Activated CD4-positive, alpha-beta T cell treated with anti-CD3 and anti-CD28 coated beads, Interleukin-10, Interleukin-2, amounts not matched to agents 100 ng/mL and 50 ng/mL, durations not matched to agents 16 hours and 8 hours (primary cell): ENCODE data around the gene ATP13A3.
A peak's percentile ranks its signal among the peaks of the same experiment; 100 is the strongest.
"Not testable (repeated sequence)": the region's sequence is repeated elsewhere in the genome, so short reads cannot be mapped to it uniquely, and the experiment has no call there.

Experiments used
- DNase-seq: peaks from one replicate; pipeline ENCODE4 v3.0.0-alpha.2; 2020

ATP13A3 gene

DNA sequence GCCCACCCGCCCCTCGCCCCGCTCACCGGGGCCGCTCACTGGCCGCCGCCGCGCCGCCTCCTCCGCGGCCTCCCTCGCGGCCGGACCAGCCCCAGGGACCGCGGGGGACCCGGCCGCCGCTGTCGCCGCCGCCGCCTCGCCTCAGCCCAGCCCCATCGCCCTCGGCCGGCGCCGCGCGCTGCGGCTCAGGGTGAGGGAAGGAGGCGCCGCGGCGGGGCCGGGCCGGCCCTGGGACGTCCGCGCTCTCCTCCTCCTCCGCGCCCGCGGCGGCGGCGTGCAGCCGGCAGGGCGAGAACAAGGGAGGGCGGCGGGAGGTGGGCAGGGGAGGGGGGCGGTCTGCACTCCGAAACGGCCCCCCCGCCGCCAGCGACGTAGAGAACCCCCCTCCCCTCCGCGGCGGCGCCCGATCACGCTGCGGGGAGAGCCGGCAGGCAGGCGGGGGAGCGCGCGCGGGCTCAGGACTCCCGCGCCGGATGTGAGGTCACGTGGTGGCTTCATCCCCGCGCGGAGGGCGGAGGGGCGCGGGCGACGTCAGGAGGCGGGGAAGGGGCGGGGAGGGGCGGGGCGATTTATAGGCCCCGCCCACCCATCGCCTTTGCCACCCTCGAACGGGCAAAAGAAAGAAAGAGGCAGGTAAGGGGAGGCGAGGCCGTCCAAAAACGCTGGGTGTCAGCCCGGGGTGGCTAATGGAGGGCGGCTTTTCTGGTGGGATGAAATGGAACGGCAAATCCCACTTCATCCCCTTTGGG is at the start of gene ATP13A3:
Gene ATP13A3 (minus strand): TSS at position 463 of the 749 bp plus-strand sequence. CDS start 24,812 bp downstream, outside the sequence.
- peak; percentile 94 for DNase-seq

DNA sequence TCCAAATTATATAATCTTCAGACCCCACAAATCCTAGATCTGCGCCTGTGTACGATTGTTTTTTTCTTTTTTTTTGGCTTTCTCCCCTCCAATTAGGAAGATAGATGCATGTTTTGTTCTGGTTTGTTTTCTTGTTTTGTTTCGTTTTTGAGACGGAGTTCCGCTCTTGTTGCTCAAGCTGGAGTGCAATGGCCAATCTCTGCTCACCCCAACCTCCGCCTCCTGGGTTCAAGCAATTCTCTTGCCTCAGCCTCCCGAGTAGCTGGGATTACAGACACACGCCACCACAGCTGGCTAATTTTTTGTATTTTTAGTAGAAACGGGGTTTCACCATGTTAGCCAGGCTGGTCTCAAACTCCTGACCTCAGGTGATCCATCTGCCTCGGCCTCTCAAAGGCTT is 48.4 kb upstream of the ATP13A3 start:
- DNase-seq, result not testable (repeated sequence)

DNA sequence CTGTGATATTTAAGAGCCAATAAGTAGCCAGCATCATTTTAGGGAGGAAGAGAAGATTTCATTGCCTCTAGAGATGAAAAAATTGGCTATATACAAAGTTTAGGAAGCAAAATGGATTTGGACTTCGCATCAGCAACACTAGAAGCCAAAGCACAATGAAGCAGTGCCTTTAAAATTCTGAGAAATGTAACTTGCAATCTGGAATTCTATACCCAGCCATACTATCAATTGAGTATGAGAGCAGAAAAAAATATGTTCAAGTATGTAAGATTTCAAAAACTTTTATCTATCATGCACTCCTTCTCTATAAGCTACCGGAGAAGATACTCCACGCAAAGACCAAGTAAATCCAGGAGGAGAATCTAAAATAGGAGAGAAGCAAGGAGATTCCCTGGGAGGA is 47.4 kb upstream of the ATP13A3 start:
- DNase-seq, result no peak

DNA sequence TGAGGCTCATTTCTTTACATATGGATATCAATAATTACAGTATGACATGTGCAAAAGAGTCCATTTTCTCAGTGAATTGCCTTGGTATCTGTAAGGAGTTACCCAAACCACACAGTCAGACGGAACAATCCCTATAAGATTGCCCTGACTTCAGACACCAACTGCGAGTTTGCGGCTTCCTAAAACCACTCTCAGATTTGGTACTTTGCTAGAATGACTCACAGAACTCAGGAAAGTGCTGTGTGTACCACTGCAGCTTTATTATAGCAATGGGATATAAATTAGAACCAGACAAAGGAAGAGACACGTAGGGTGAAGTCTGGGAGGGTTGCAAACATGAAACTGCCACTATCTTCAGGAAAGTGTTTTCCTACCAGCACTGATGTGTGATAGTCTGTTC is 45.8 kb upstream of the ATP13A3 start:
- peak; percentile 12 for DNase-seq

DNA sequence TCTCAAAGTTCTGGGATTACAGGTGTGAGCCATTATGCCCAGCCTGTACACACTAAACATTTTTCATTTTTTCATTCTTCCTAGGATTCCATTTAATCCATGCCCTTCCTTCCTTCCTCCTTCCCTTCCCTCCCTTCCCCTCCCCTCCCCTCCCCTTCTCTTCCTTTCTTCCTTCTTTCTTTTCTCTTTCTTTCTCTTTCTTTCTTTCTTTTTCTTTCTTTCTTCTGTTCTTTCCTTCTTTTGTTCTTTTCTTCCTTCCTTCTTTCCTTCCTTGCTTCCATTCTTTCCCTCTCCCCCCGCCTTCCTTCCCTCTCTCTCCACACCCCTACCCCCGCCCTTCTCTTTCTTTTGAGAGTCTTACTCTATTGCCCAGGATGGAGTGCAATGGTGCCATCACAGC is 40.9 kb upstream of the ATP13A3 start:
- DNase-seq, result no peak

DNA sequence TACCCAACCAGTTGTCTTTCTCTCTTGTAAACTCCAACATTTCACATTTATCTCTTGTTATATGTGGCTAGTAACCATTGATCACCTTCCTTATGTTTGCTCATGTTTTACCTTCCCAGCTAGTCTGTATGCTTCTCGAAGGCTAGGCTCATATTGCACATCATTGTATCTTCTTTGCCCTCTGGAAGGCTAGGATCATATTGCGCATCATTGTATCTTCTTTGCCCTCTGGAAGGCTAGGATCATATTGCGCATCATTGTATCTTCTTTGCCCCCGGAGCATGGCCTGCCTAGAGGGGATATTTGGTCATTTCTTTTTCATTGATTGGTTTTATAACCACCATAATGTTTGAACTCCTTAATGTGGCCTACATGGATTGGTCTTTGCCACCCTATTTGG is 39.4 kb upstream of the ATP13A3 start:
- no peak for DNase-seq

DNA sequence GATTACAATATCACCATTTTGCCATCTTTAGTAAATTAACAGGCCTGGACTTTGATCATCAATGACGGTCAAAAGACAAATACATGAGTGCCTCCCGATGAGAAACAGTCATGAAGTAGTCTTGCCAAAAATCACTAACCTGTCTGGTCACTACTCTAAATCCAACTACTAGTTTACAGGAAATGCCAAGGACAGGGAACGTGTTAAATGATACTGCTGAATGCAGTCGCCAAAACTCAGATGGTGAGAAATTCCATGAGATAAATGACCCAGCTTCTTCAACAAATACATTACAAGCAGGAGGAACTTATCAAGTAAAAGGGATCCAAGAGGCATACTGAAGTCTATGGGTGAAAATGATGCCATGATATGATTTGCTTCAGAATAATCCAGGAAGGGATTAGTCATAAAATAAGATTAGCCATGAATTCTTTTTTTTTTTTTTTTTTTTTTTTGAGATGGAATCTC is 35.8 kb upstream of the ATP13A3 start:
- no peak for DNase-seq

DNA sequence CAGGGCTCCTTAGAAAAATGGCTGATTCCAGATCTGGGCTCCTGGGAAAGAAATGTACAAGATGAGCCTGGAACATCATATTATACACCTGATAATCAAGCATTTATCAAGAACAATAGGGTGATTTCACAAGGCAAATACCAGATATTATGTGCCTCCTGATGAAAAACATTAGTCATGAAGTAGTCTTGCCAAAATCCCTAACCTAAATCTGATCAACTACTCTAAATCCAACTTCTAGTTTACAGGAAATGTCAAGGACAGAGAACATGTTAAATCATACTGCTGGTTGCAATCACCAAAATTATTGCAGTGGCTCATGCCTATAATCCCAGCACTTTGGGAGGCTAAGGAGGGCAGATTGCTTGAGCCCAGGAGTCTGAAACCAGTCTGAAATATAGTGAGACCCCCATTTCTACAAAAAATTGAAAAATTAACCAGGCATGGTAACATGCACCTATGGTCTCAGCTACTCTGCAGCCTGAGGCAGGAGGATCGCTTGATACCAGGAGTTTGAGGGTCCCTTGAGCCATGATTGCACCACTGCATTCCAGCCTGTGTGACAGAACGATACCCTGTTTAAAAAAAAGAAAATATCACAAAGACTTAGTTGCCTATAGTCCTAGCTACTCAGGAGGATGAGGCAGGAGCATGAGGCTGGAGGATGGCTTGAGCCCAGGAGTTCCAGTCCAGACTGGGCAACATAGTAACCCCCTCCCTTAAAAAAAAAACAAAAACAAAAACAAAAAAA is 34.9 kb upstream of the ATP13A3 start:
- DNase-seq, result no peak

DNA sequence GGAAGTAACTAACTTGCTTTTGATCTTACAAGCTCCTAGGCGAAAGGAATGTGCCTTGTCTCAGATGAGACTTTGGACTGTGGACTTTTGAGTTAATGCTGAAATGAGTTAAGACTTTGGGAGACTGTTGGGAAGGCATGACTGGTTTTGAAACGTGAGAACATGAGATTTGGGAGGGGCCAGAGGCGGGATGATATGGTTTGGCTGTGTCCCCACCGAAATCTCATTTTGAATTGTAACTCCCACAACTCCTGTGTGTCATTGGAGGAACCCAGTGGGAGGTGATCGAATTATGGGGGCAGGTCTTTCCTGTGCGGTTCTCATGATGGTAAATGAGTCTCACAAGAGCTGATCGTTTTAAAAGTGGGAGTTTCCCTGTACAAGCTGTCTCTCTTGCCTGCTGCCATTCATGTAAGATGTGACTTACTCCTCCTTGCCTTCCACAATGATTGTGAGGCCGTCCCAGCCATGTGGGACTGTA is 33.9 kb upstream of the ATP13A3 start:
- DNase-seq, result peak; percentile 92

DNA sequence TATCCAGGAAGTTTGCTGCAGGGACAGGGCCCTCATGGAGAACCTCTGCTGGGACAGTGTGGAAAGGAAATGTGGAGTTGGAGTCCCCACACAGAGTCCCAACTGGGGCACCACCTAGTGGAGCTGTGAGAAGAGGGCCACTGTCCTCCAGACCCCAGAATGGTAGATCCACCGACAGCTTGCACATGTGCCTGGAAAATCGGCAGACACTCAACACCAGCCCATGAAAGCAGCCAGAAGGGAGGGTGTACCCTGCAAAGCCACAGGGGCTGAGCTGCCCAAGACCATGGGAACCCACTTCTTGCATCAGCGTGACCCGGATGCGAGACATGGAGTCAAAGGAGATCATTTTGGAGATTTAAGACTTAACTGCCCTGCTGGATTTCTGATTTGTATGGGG is 33.4 kb upstream of the ATP13A3 start:
- not testable (repeated sequence) for DNase-seq

DNA sequence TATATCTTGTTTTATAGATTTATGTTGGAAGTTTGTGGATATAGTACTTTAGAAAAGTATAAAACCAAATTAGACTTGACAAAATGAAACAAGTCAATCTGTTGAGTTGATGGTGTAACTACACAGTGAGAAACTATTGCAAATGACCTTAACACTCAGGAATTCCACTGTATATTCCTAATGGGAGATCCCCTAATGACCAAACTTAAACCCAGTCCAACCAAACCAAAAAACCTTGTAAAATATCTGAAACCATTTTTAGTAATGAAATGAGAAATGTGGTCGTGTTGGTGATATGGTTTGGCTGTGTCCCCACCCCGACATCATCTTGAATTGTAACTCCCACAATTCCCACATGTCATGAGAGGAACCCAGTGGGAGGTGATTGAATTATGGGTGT is 31.9 kb upstream of the ATP13A3 start:
- peak; percentile 7 for DNase-seq

DNA sequence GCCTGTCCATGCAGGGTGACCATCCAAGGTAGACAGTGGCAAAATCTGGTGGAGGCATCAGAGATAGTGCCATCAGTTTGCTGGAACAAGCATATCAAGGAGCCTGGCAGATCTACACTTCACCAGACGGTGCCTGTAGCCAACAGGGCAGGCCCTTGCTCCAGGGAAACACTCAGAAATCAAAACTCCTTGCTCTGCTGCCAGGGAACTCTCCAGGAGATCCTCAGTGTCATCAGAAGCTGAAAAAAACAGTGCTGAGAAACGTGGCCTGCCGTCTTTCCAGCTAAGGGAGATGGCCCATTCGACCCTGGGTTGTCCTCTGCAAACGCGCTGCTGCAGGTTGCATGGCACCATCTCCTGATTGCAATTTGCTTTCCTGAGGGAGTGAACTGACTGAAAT is 30.5 kb upstream of the ATP13A3 start:
- no peak for DNase-seq

DNA sequence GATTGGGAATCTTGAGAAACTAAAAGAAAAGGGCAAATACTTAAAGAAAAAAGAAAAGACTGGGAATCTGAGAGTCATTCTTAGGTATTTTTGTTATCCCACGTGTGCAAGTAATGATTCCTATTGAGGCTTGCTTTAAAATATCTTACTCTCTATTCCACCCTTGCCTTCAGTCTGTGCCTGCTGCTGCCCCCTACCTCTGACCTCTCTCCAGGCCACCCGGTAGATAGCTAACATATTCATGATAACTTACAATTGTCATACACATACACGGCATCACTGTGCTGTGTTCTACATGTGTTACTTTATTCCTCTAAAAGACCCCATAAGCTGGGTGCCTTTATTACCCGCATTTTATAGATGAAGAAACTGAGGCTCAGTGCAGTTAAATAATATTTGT is 27.8 kb upstream of the ATP13A3 start:
- DNase-seq, result no peak

DNA sequence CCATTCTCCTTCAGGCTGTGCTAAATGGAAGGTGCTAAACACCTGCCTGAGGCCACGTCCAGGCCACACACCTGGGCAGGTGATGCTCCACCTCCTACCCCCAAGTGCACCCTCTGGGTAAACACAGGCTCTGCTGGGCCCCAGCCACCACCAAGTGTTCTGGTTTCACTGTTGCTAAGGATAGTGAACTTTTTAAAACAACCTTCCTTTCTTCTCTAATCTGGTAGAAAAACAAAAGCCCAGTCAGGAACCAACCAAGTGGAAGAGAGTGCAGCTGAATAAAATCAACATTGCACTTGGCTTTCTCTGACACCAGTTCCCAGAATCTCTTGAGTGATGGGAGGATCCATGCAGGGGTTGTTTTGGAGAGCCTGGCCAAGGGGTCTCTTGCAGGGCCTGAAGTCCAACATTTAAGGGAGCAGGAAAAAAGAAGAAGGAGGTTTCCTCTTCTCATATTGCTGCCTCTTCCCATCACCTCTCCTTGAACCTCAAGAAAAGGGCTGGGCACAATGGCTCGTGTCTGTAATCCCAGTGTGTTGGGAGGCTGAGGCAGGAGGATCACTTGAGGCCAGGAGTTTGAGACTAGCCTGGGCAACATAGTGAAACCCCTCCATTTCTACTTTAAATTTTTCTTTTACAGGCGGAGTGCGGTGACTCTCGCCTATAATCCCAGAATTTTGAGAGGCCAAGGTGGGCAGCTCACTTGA is 26.2 kb upstream of the ATP13A3 start:
- DNase-seq, result no peak

DNA sequence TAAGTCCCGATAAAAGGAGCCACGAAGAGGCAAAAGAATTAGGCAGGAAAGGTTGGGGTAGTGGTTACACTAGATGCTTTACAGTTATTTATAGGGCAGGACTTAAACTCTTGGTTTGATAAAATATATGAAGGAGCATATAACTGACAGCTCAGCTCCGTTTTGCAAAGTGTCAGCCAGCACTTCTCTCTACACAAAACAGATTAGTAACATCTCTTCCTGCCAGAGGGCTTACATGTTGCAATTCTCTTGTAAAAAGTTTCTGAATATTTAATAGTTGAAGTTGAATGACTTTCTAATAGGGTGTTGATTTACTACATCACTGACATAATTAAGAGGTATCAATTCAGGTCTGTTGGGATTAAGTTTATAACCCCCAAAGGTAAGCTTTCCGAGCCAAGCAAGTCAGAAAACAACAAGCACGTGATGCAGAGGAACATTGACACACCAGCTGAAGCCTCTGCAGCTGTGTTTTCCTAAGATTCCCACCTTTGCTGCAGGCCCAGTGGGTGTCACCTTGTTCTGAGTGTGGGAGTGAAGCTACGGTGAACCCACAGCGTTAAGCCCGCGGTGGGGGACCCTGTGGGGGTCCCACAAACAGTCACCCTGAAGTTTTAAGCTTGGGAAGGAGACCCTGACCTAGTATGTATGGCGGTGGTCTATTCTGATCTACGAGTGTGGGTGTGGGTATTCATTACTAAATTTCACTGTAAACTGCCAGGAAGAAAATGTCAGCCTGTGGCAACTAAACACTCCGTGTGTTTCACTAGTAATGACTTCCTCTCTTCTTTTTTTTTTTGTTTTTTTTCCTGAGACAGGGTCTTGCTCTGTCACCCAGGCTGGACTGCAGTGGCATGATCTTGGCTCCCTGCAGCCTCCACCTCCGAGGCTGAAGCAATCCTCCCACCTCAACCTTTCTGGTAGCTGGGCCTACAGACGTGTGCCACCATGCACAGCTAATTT is 22.0 kb upstream of the ATP13A3 start:
- DNase-seq, result no peak

DNA sequence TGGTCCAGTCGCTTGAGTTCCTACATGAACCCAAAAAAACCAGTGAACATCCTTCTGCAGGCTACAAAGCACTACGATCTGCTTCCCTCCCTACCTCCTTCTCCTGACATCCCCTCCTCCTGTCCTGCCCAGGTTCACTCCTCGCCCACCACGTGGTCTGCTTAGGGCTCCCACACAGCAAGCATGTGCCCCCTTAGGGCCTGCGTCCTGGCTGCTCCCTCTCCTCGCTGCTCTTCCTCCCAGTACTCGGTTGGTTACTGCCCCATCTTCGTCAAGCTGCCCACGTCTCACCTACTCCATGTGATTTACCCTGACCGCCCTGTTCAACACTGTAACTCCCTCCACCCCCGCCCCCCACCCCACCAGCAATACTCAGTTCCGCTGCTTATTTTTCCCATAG is 20.8 kb upstream of the ATP13A3 start:
- no peak for DNase-seq

DNA sequence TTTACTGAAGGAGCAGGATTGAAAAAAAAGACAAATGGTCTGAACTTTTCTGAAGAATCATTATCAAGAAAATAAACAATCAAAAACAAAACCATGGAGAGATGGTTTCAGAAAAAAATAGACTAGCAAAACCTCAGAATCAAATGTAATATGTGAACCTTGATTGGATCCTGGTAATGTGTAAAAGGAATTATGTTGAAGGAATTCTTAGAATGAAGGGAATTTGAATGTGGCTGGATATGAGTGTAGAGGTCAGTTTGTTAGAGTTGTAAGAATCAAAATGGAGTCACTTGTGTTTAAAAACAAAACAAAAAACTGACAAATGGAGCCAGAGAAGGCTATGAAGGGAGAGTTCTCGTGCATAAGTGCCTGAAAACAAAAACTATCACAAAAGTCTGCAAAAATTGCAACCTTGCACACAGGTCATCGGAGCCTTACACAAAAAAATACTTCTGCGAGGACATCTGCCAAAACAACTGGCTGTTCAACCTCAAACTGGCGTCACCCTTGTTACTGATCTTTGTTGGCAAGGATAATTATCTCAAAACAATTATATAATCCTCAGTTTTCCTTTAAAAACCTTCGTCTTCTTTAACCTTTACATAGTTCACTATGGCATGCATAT is 19.1 kb upstream of the ATP13A3 start:
- no peak for DNase-seq

DNA sequence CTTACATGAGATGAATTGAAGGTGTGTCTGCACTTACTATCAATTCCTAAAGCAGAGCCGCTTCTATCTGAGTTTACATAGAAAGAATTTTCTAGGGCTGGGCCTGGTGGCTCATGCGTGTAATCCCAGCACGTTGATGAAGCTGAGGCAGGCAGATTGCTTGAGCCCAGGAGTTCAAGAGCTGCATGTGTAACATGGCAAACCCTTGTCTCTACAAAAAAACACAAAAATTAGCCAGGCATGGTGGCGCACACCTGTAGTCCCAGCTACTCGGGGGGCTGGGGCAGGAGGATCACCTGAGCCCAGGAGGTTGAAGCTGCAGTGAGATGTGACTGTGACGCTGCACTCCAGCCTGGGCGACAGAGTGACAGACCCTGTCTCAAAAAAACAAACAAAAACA is 18.1 kb upstream of the ATP13A3 start:
- no peak for DNase-seq

DNA sequence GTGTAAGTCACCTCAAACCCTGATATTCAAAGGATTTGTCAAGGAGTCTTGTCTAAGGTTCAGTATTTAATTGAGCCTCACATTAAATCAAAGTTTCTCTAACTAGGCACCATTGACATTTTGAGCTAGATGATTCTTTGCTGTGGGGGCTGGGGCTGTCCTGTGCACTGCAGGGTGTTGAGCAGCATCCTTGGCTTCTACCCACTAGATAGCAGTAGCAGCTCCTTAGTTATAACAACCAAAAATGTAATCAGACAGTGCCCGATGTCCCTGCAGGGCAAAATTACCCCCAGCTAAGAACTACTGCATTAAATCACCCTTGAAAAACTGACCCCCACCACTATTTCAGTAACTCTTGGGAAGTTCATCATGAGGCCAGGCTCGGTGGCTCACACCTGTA is 17.3 kb upstream of the ATP13A3 start:
- DNase-seq, result no peak

DNA sequence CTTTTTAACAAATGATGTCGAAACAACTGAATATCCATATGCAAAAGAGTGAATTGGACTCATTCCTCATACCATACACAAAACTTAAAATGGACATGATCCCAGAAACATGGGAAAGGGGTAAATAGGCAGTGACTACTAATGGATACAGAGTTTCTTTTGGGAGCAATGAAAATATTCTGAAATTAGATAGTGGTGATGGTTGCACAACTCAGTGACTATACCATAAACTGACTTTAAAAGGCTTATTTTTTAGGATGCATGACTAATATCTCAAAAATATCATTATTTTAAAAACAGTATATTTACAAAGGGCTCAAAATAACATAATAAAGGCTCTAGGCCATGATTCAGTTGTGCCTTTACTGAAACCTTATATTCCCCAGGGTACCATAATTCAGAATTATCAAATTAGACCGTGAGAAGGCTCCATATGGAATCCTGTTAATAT is 16.3 kb upstream of the ATP13A3 start:
- no peak for DNase-seq

DNA sequence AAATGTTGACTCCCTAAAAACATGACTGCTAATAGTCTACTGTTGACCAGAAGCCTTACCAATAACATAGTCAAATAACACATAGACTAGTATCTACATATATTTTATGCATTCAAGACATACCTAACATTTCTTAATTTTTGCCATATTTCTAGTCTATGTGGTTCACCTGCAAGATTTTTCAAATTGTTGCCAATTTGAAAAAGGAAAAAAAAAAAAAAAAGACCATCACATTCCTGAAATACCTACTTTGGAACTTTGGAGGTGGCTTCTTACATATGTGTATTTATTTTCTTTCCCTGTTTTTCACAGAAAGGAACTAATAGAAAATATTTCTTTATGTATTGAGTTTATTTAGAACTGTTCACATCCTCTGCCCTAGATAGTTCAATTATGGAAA is 13.4 kb upstream of the ATP13A3 start:
- no peak for DNase-seq

DNA sequence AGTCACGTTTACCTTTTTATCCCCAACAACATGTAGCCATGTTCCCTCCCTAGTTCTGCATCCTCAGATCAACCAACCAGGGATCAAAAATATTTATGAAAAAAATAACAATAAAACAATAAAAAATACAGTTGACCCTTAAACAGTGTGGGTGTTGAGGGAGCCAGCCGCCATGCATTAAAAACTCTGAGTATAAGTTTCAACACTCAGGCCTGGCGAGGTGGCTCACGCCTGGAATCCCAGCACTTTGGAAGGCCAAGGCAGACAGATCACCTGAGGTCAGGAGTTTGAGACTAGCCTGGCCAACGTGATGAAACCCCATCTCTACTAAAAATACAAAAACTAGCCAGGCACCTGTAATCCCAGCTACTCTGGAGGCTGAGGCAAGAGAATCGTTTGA is 12.7 kb upstream of the ATP13A3 start:
- DNase-seq, result not testable (repeated sequence)
